K562 (cell line): Measurements from ENCODE around the gene POLR3E.

Experiments used
- C11orf30 ChIP-seq: fragments of 450-650 bp; IDR thresholded peaks from 2 replicates; pipeline ENCODE4 v1.6.1; 2016; ENCODE audit warnings: low read depth, mild to moderate bottlenecking
- CHD4 ChIP-seq: fragments of 200-600 bp; sonication (generic); IDR thresholded peaks from 3 replicates; pipeline ENCODE4 v1.6.1; 2012; ENCODE audit warnings: low read depth, mild to moderate bottlenecking, mixed read lengths, low read length, inconsistent platforms; ENCODE audit not compliant: insufficient read depth, insufficient replicate concordance, poor library complexity, severe bottlenecking
- L3MBTL2 ChIP-seq: fragments of 450-650 bp; IDR thresholded peaks from 2 replicates; pipeline ENCODE4 v1.6.1; 2016; ENCODE audit warnings: mild to moderate bottlenecking, moderate library complexity
- ZNF133 ChIP-seq: fragments of 250-450 bp; sonication (Bioruptor Pico); IDR thresholded peaks from 2 replicates; pipeline ENCODE4 v1.4.0; 2020; ENCODE audit warnings: mild to moderate bottlenecking

- TF ChIP-seq CHD4 (no peak), C11orf30 (no peak), ZNF133 (CRISPR knock-in tag) (no peak), L3MBTL2 (no peak)
Measured at GRCh38 chr16:22318690-22319358, 21.6 kb downstream of the POLR3E start.
